ENCODE data around the gene NCAPD3. TPM values are rescaled to one million over a fixed set of nuclear protein-coding genes. Genes with fewer than 3 reads are reported as not detected.
A peak's percentile ranks its signal among the peaks of the same experiment; 100 is the strongest.

Gene NCAPD3
- total and polyA plus RNA-seq, 9 of the 15 experiments (the other 6 are each of a cell fraction or from before 2014, with no cell fraction given), result 23.6 to 80.6 (median 58.6) TPM

GRCh38 chr11:134223836-134224709 lies at the start of gene NCAPD3, which contains the start of gene VPS26B (continued):
- TF ChIP-seq CREB3L1 (IDR thresholded peaks at IDR 0.05; ENCODE audit: borderline replicate concordance, low read depth) (peak; percentile 83; the same call in 1 of the 2 replicates), POLR2H (tag; IDR thresholded peaks at IDR 0.05; ENCODE audit: low read depth) (peak; percentile 92), HNRNPK (IDR thresholded peaks at IDR 0.05; ENCODE audit: low read depth, low read length, poor library complexity, severe bottlenecking) (no peak), POLR2G (IDR thresholded peaks at IDR 0.05; ENCODE audit: low read depth, low read length) (peak; percentile 86), MYBL2 (IDR thresholded peaks at IDR 0.05; ENCODE audit: low read depth) (peak; percentile 87), MYBL2 (CRISPR knock-in tag; IDR thresholded peaks at IDR 0.05; ENCODE audit: borderline replicate concordance) (no peak), ATF6 (CRISPR knock-in tag; IDR thresholded peaks at IDR 0.05) (peak; percentile 57; the same call in 1 of the 2 replicates), TFAP4 (CRISPR knock-in tag; IDR thresholded peaks at IDR 0.05; ENCODE audit: borderline replicate concordance) (peak; percentile 83), ATF1 (CRISPR knock-in tag; IDR thresholded peaks at IDR 0.05) (no peak), ATF1 (tag; IDR thresholded peaks at IDR 0.05) (peak; percentile 79), PTRF (tag; IDR thresholded peaks at IDR 0.05) (no peak), CEBPG (CRISPR knock-in tag; IDR thresholded peaks at IDR 0.05) (no peak), CEBPG (tag; conservative IDR thresholded peaks at IDR 0.05 in 1 of 2, IDR thresholded peaks at IDR 0.05 in 1 of 2) (no peak), MITF (IDR thresholded peaks at IDR 0.05) (no peak), IRF9 (tag; IDR thresholded peaks at IDR 0.05) (no peak), ETS2 (tag; IDR thresholded peaks at IDR 0.05; ENCODE audit: borderline replicate concordance, poor library complexity, severe bottlenecking) (no peak), DEAF1 (CRISPR knock-in tag; IDR thresholded peaks at IDR 0.05) (no peak), CHCHD3 (CRISPR knock-in tag; IDR thresholded peaks at IDR 0.05) (peak; percentile 57; the same call in 1 of the 2 replicates)
